Neural cell (in vitro differentiated cells): ENCODE results near the gene LTBP1. TPM values are rescaled to one million over a fixed set of nuclear protein-coding genes. Genes with fewer than 3 reads are reported as not detected.

Source experiments
- H2AFZ ChIP-seq: fragments of 200-600, 300-800 bp; sonication (generic), shearing (Covaris generic); 2 replicates; pipeline ENCODE4 v1.6.0; 2014; ENCODE audit warnings: low read depth, mild to moderate bottlenecking, antibody characterized with exemption, low read length, moderate library complexity
- H3F3A ChIP-seq: fragments of 200-600 bp; shearing (Covaris generic); 2 replicates; pipeline ENCODE4 v1.6.1; 2016; ENCODE audit warnings: mild to moderate bottlenecking, moderate library complexity, mixed read lengths, antibody characterized with exemption, low read length; ENCODE audit not compliant: insufficient read depth, poor library complexity, severe bottlenecking
- H3K27ac ChIP-seq: fragments of 200-600, 300-800 bp; sonication (generic), shearing (Covaris generic); 2 replicates; pipeline ENCODE4 v1.5.1; 2014; ENCODE audit warnings: mild to moderate bottlenecking, low read length, moderate library complexity
- H3K27me3 ChIP-seq: fragments of 300-800, 200-600 bp; sonication (generic), shearing (Covaris generic); 2 replicates; pipeline ENCODE4 v1.6.0; 2014; ENCODE audit warnings: mild to moderate bottlenecking, low read depth, low read length, moderate library complexity; ENCODE audit not compliant: insufficient read depth
- H3K36me3 ChIP-seq: fragments of 300-800, 200-600 bp; sonication (generic), shearing (Covaris generic); 2 replicates; pipeline ENCODE4 v1.5.1; 2014; ENCODE audit warnings: mild to moderate bottlenecking, antibody characterized with exemption, low read length, moderate library complexity; ENCODE audit not compliant: insufficient read depth
- H3K4me2 ChIP-seq: fragments of 300-800, 200-600 bp; sonication (generic), shearing (Covaris generic); 2 replicates; pipeline ENCODE4 v1.6.0; 2014; ENCODE audit warnings: mild to moderate bottlenecking, low read length
- H3K4me3 ChIP-seq: fragments of 300-800, 200-600 bp; sonication (generic), shearing (Covaris generic); 2 replicates; pipeline ENCODE4 v1.5.1; 2014; ENCODE audit warnings: mild to moderate bottlenecking, low read length, moderate library complexity
- H3K79me2 ChIP-seq: fragments of 200-600 bp; shearing (Covaris generic); replicated peaks from 2 replicates; pipeline ENCODE4 v1.6.0; 2014; ENCODE audit warnings: mild to moderate bottlenecking, low read length, moderate library complexity; ENCODE audit not compliant: insufficient read depth
- H3K9ac ChIP-seq: fragments of 300-800, 200-600 bp; sonication (generic), shearing (Covaris generic); 2 replicates; pipeline ENCODE4 v1.6.1; 2016; ENCODE audit warnings: mild to moderate bottlenecking, low read length, mixed read lengths
- H3K9me2 ChIP-seq: fragments of 200-600 bp; shearing (Covaris generic); 2 replicates; pipeline ENCODE4 v1.6.1; 2016; ENCODE audit warnings: mild to moderate bottlenecking, low read length, mixed read lengths; ENCODE audit not compliant: insufficient read depth
- H3K9me3 ChIP-seq: fragments of 200-600, 300-800 bp; sonication (generic), shearing (Covaris generic); 2 replicates; pipeline ENCODE4 v1.6.1; 2016; ENCODE audit warnings: mild to moderate bottlenecking, mixed run types, low read length, moderate library complexity, mixed read lengths
- H4K20me1 ChIP-seq: fragments of 200-600 bp; shearing (Covaris generic); 2 replicates; pipeline ENCODE4 v1.6.1; 2016; ENCODE audit warnings: mild to moderate bottlenecking, mixed run types; ENCODE audit not compliant: insufficient read depth
- CTCF ChIP-seq: fragments of 450-650 bp; IDR thresholded peaks from 2 replicates; pipeline ENCODE4 v1.5.1; 2014; ENCODE audit warnings: antibody characterized with exemption, mild to moderate bottlenecking, moderate library complexity; ENCODE audit not compliant: poor library complexity, severe bottlenecking
- EP300 ChIP-seq: fragments of 450-650 bp; conservative IDR thresholded peaks from 2 replicates; pipeline ENCODE4 v1.6.1; 2014; ENCODE audit warnings: antibody characterized with exemption, mild to moderate bottlenecking, moderate library complexity; ENCODE audit not compliant: poor library complexity, severe bottlenecking
- EZH2 ChIP-seq: fragments of 200-600, 300-800 bp; shearing (Covaris generic), sonication (generic); IDR thresholded peaks from 2 replicates; pipeline ENCODE4 v1.6.1; 2014; ENCODE audit warnings: antibody characterized with exemption, low read length, borderline replicate concordance, mild to moderate bottlenecking; ENCODE audit not compliant: insufficient read depth, poor library complexity, severe bottlenecking
- MXI1 ChIP-seq: fragments of 450-650 bp; conservative IDR thresholded peaks from 2 replicates; pipeline ENCODE4 v1.6.1; 2014; ENCODE audit warnings: antibody characterized with exemption, mild to moderate bottlenecking; ENCODE audit not compliant: poor library complexity, severe bottlenecking
- POLR2AphosphoS5 ChIP-seq: IDR thresholded peaks from 2 replicates; pipeline ENCODE4 v1.6.1; 2012
- RAD21 ChIP-seq: fragments of 450-650 bp; conservative IDR thresholded peaks from 2 replicates; pipeline ENCODE4 v1.6.1; 2014; ENCODE audit warnings: antibody characterized with exemption, mild to moderate bottlenecking, moderate library complexity
- SMC3 ChIP-seq: fragments of 450-650 bp; conservative IDR thresholded peaks from 2 replicates; pipeline ENCODE4 v1.6.1; 2014; ENCODE audit warnings: antibody characterized with exemption, mild to moderate bottlenecking, moderate library complexity; ENCODE audit not compliant: poor library complexity
- TAF1 ChIP-seq: IDR thresholded peaks from 2 replicates; pipeline ENCODE4 v1.6.1; 2012; ENCODE audit warnings: low read depth
- polyA plus RNA-seq: library from polyadenylated mRNA; depleted of rRNA; stranded (reverse); fragments of >200 nt; gene quantifications from 2 replicates; pipeline ENCODE4 v1.2.3, GENCODE V29; 2014
- TF ChIP-seq, protein P1 (sequence below): IDR thresholded peaks from 2 replicates; pipeline ENCODE4 v1.6.1; 2012; ENCODE audit warnings: borderline replicate concordance

The LTBP1 gene
- polyA plus RNA-seq, 1 donor from 2014 or later: 1.8 TPM

DNA sequence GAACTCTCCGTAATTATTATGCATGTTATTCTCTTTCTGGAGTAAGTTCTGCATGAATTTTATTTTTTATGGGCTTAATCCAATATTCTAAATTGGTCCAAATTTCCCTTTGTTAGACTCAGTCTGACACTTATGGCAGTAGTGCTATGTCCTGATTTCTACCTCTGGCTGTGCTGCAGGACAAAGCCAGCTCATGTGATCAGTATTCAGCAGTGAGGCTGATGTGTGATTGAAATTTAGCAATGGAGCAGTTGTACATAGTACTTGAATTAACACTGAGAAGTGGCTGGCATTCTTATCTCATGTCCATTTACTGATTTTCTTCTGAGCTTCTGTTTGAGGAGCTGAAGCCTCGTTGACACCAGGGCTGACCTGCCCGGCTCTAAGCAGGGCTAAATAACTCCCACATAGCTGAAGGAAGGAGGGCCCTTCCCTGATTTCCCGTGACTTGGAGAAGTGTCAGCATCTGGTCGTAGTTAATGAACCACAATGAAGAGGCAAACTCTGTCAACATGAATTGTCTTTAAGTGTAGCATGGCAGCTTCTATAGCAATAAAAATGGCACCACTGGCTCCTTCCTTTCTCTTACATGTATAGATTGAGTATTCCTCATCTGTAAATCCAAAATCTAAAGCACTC, 370.7 kb downstream of the LTBP1 start:
- Histone ChIP-seq H3K9me2 (no peaks in the 10 kb centered on the region), H3K9ac (no peak overlapping the region), H3K9me3 (no peaks in the 10 kb centered on the region), H3K36me3 (no peaks in the 10 kb centered on the region), H4K20me1 (no peaks in the 10 kb centered on the region), H3F3A (no peaks in the 10 kb centered on the region), H2AFZ (no peak overlapping the region), H3K79me2 (no peaks in the 10 kb centered on the region), H3K27ac (no peak overlapping the region), H3K4me2 (no peak overlapping the region), H3K4me3 (no peak overlapping the region), H3K27me3 (no peaks in the 10 kb centered on the region)
- TF ChIP-seq EZH2 (no peak), TAF1 (no peak), SMC3 (no peak), MXI1 (no peak)
- TF ChIP-seq, protein P1, sequence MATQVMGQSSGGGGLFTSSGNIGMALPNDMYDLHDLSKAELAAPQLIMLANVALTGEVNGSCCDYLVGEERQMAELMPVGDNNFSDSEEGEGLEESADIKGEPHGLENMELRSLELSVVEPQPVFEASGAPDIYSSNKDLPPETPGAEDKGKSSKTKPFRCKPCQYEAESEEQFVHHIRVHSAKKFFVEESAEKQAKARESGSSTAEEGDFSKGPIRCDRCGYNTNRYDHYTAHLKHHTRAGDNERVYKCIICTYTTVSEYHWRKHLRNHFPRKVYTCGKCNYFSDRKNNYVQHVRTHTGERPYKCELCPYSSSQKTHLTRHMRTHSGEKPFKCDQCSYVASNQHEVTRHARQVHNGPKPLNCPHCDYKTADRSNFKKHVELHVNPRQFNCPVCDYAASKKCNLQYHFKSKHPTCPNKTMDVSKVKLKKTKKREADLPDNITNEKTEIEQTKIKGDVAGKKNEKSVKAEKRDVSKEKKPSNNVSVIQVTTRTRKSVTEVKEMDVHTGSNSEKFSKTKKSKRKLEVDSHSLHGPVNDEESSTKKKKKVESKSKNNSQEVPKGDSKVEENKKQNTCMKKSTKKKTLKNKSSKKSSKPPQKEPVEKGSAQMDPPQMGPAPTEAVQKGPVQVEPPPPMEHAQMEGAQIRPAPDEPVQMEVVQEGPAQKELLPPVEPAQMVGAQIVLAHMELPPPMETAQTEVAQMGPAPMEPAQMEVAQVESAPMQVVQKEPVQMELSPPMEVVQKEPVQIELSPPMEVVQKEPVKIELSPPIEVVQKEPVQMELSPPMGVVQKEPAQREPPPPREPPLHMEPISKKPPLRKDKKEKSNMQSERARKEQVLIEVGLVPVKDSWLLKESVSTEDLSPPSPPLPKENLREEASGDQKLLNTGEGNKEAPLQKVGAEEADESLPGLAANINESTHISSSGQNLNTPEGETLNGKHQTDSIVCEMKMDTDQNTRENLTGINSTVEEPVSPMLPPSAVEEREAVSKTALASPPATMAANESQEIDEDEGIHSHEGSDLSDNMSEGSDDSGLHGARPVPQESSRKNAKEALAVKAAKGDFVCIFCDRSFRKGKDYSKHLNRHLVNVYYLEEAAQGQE: no peak

DNA sequence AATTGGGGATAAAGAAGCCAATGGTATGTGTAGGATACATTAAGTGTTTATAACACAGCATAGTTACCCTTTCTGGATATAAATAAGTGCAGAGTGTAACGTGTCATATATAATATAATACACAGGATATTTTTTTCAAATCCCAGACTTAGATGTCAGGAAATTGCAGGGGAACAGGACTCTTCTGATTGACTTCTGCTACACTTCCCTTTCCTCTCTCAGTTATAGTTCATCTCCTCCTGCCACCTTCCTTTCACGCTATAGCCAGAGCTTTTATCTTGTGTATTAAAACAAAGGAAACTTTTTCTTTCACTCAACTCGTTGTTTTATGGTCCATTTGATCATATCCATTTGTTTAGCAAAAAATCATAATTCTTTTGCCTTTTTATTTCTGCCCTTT, 371.7 kb downstream of the LTBP1 start:
- H3K79me2 ChIP-seq: no peaks in the 10 kb centered on the region
- no peak overlapping the region for H3K4me2 ChIP-seq
- no peaks in the 10 kb centered on the region for H3K27me3 ChIP-seq
- no peak overlapping the region for H3K9ac ChIP-seq
- TF ChIP-seq SMC3: no peak
- TF ChIP-seq EZH2: no peak
- TF ChIP-seq CTCF: no peak
- TF ChIP-seq EP300: no peak
- TF ChIP-seq POLR2AphosphoS5: no peak
- TF ChIP-seq TAF1: no peak
- TF ChIP-seq RAD21: no peak
- TF ChIP-seq, protein P1: no peak
- no peak for TF ChIP-seq MXI1
- no peak overlapping the region for H3K4me3 ChIP-seq
- no peaks in the 10 kb centered on the region for H3K9me2 ChIP-seq
- H2AFZ ChIP-seq: no peak overlapping the region
- H3F3A ChIP-seq: no peaks in the 10 kb centered on the region
- H4K20me1 ChIP-seq: no peaks in the 10 kb centered on the region
- no peak overlapping the region for H3K27ac ChIP-seq
- no peaks in the 10 kb centered on the region for H3K9me3 ChIP-seq
- no peaks in the 10 kb centered on the region for H3K36me3 ChIP-seq
